Lower lobe of right lung (tissue), 2 donors: ENCODE measurements around the gene UMODL1. TPM values are rescaled to one million over a fixed set of nuclear protein-coding genes. Genes with fewer than 3 reads are reported as not detected.

Experiments
- ATAC-seq, 2 donors: fragments of 200-7000 bp; cut with Tn5 transposase; one replicate each; pipeline ENCODE4 v1.9.1; 2020 to 2022; ENCODE audit warnings: mild to moderate bottlenecking in 2 of 2, moderate library complexity in 2 of 2
- DNase-seq: peaks from one replicate; pipeline ENCODE4 v3.0.0-alpha.2; 2020
- H3K27ac ChIP-seq: fragments of 200-600 bp; one replicate; pipeline ENCODE4 v1.8.0; 2022
- H3K27me3 ChIP-seq: fragments of 200-600 bp; one replicate; pipeline ENCODE4 v1.8.0; 2022; ENCODE audit warnings: low read depth
- H3K36me3 ChIP-seq: fragments of 200-600 bp; one replicate; pipeline ENCODE4 v1.8.0; 2022; ENCODE audit warnings: mild to moderate bottlenecking
- H3K4me1 ChIP-seq: fragments of 200-600 bp; one replicate; pipeline ENCODE4 v1.8.0; 2022
- H3K4me3 ChIP-seq: fragments of 200-600 bp; one replicate; pipeline ENCODE4 v1.8.0; 2022; ENCODE audit warnings: mild to moderate bottlenecking
- H3K9me3 ChIP-seq: fragments of 200-600 bp; one replicate; pipeline ENCODE4 v1.8.0; 2022
- intact Hi-C: fragments of 100-400 bp; cut with DNase I; formaldehyde crosslinking; loops from one replicate; pipeline ENCODE4 v1.11.0; 2022
- total RNA-seq: library from RNA; stranded (reverse); fragmentation: NEBNext Ultra II Directional; extraction: Animal tissue kit (Norgen Biotek cat#: 25700); gene quantifications from one replicate; pipeline ENCODE4 v1.2.1, GENCODE V29; 2021
- TF ChIP-seq, protein P1 (sequence below): fragments of 200-600 bp; IDR thresholded peaks from one replicate; pipeline ENCODE4 v1.8.0; 2022; ENCODE audit warnings: antibody characterized with exemption, mild to moderate bottlenecking
- donor health status: DM: no; HTN: yes; CAD: no; lungs with severe emphysema.

UMODL1 gene
- total RNA-seq, 1 donor from 2014 or later, result 0.50 TPM

DNA sequence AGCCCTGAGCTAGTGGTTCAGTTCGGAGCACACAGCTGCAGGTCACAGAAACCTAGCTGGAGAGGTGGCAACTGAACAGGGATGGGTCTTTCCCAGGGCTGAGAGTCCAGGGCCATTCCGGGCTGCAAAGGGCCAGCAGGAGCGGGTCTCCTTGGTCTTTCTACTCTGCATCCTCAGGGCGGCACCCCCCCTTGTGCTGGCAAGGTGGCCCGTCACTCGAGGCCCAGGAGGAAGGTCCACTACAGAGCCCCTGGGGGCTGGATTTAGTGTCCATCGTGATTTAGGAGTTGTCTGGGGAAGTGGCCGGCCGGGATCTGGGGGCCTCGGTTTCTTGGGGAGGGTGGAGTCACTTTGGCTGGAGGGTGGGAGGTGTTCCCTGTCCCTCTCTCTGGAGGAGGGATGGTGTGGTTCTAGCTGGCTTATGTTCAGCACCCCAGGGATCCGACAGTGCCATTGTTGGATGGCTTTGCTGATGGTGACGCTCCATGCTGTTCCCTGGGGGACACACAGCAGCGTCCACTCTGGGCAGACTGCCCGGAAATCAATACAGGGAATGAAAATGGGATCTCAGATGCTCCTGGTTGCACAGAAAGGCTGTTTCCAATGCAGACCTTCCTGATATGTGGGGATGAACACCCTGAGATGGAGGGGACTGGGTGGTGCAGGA is 64.4 kb downstream of the UMODL1 start:
- ATAC-seq (peak in 1 of 2 donors; percentile 7), DNase-seq (no peak)
- TF ChIP-seq, protein P1, sequence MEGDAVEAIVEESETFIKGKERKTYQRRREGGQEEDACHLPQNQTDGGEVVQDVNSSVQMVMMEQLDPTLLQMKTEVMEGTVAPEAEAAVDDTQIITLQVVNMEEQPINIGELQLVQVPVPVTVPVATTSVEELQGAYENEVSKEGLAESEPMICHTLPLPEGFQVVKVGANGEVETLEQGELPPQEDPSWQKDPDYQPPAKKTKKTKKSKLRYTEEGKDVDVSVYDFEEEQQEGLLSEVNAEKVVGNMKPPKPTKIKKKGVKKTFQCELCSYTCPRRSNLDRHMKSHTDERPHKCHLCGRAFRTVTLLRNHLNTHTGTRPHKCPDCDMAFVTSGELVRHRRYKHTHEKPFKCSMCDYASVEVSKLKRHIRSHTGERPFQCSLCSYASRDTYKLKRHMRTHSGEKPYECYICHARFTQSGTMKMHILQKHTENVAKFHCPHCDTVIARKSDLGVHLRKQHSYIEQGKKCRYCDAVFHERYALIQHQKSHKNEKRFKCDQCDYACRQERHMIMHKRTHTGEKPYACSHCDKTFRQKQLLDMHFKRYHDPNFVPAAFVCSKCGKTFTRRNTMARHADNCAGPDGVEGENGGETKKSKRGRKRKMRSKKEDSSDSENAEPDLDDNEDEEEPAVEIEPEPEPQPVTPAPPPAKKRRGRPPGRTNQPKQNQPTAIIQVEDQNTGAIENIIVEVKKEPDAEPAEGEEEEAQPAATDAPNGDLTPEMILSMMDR, result no peak
- no peaks in the 10 kb centered on the region for H3K4me1 ChIP-seq
- H3K9me3 ChIP-seq, result no peaks in the 10 kb centered on the region
- H3K36me3 ChIP-seq, result no peaks in the 10 kb centered on the region
- no peaks in the 10 kb centered on the region for H3K27me3 ChIP-seq
- no peak overlapping the region for H3K4me3 ChIP-seq
- intact Hi-C loops, result no loop called here
- H3K27ac ChIP-seq, result no peak overlapping the region

GRCh38 chr21:42137191-42137904 is 66.2 kb downstream of the UMODL1 start:
- DNase-seq (no peak), ATAC-seq (no peak)
- no peak overlapping the region for H3K4me3 ChIP-seq
- H3K27me3 ChIP-seq, result no peaks in the 10 kb centered on the region
- no peaks in the 10 kb centered on the region for H3K36me3 ChIP-seq
- H3K9me3 ChIP-seq, result no peaks in the 10 kb centered on the region
- TF ChIP-seq, protein P1, result no peak
- no peak overlapping the region for H3K27ac ChIP-seq
- H3K4me1 ChIP-seq, result no peaks in the 10 kb centered on the region
- intact Hi-C loops, result no loop called here

GRCh38 chr21:42140196-42140934 is 69.2 kb downstream of the UMODL1 start:
- H3K4me3 ChIP-seq, result no peak overlapping the region
- DNase-seq (peak; percentile 30), ATAC-seq (no peak)
- no peaks in the 10 kb centered on the region for H3K27me3 ChIP-seq
- H3K9me3 ChIP-seq, result no peaks in the 10 kb centered on the region
- TF ChIP-seq, protein P1, result no peak
- H3K27ac ChIP-seq, result no peak overlapping the region
- H3K36me3 ChIP-seq, result no peaks in the 10 kb centered on the region
- intact Hi-C loops, result no loop called here
- no peaks in the 10 kb centered on the region for H3K4me1 ChIP-seq

DNA sequence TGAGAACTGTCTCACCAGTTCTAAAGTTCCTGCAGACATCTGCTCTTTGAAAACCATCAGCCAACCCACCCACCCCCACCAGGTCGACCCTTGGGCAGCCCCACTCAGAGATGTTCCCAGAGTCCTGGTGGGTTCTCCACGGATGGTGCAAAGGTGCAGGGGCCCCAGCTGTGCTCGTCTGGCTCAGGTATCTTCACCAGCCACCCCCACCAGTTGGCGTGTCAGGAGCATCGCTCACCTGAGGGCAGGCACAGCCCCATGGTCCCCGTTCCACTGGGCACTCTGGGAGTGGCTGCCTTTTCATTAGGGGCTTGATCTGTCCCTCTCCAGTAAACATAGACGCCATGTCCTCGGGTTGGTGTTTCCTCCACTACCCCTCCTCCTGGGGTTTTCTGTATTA is 70.5 kb downstream of the UMODL1 start:
- ATAC-seq (no peak), DNase-seq (peak; percentile 41)
- TF ChIP-seq, protein P1, result no peak
- Histone ChIP-seq H3K4me3 (no peak overlapping the region), H3K36me3 (no peaks in the 10 kb centered on the region), H3K4me1 (no peaks in the 10 kb centered on the region), H3K27me3 (no peaks in the 10 kb centered on the region), H3K9me3 (no peaks in the 10 kb centered on the region), H3K27ac (no peak overlapping the region)
- intact Hi-C loops, result no loop called here

DNA sequence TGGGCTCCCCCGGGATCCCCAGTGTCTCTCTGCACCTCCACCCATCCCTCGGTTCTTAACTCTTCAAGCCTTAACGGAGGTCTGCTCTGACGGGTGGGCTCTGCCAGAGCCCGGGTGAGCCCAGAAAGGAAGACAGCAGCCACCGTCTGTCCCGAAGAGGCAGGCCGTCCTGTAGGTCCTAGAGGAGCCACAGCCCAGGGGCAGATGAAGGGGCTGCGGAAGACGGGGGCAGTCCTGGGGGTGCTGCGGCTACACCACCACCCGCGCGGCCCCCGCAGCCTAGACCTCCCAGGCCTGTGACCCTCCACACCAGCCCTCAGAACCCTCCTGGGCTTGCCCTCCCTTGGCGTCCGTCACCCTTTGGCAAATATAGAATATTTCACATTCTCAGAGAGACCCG is 71.0 kb downstream of the UMODL1 start:
- Histone ChIP-seq H3K4me1 (no peaks in the 10 kb centered on the region), H3K27ac (no peak overlapping the region), H3K9me3 (no peaks in the 10 kb centered on the region), H3K36me3 (no peaks in the 10 kb centered on the region), H3K27me3 (no peaks in the 10 kb centered on the region), H3K4me3 (no peak overlapping the region)
- intact Hi-C loops, result no loop called here
- DNase-seq, result peak; percentile 22
- ATAC-seq, result no peak
- TF ChIP-seq, protein P1, result no peak
